HG03175 (cell line): Measurements from ENCODE around the gene AUTS2.

ENCODE experiments used
- ATAC-seq: cut with Tn5 transposase; IDR thresholded peaks from one replicate; pipeline ENCODE4 v1.9.1; 2021; ENCODE audit warnings: mild to moderate bottlenecking, moderate library complexity; ENCODE audit not compliant: unreplicated experiment

The AUTS2 gene

GRCh38 chr7:69957661-69958060, 359.4 kb downstream of the AUTS2 start:
- no peak for ATAC-seq

GRCh38 chr7:69959789-69960499, 361.7 kb downstream of the AUTS2 start:
- no peak for ATAC-seq

- no peak for ATAC-seq
Measured at GRCh38 chr7:69961436-69961835, 363.2 kb downstream of the AUTS2 start.

GRCh38 chr7:69962186-69963065, 364.2 kb downstream of the AUTS2 start:
- ATAC-seq = no peak

GRCh38 chr7:69963393-69963792, 365.1 kb downstream of the AUTS2 start:
- no peak for ATAC-seq

GRCh38 chr7:69966766-69967591, 368.7 kb downstream of the AUTS2 start:
- no peak for ATAC-seq

GRCh38 chr7:69967689-69968450, 369.6 kb downstream of the AUTS2 start:
- no peak for ATAC-seq

- ATAC-seq = no peak
Measured at GRCh38 chr7:69968969-69969556, 370.8 kb downstream of the AUTS2 start.

- no peak for ATAC-seq
Measured at GRCh38 chr7:69981646-69982045, 383.4 kb downstream of the AUTS2 start.

GRCh38 chr7:69982197-69982596, 383.9 kb downstream of the AUTS2 start:
- no peak for ATAC-seq

- ATAC-seq = no peak
Measured at GRCh38 chr7:69989551-69989950, 391.3 kb downstream of the AUTS2 start.

- no peak for ATAC-seq
Measured at GRCh38 chr7:69992938-69993337, 394.7 kb downstream of the AUTS2 start.

- ATAC-seq = no peak
Measured at GRCh38 chr7:69994218-69994617, 395.9 kb downstream of the AUTS2 start.

- ATAC-seq = no peak
Measured at GRCh38 chr7:69994886-69995542, 396.7 kb downstream of the AUTS2 start.

GRCh38 chr7:69996121-69996520, 397.8 kb downstream of the AUTS2 start:
- ATAC-seq = no peak

GRCh38 chr7:70000737-70001348, 402.6 kb downstream of the AUTS2 start:
- no peak for ATAC-seq

- ATAC-seq = no peak
Measured at GRCh38 chr7:70005480-70005879, 407.2 kb downstream of the AUTS2 start.

GRCh38 chr7:70005891-70006260, 407.6 kb downstream of the AUTS2 start:
- ATAC-seq = no peak

- no peak for ATAC-seq
Measured at GRCh38 chr7:70006261-70006920, 408.1 kb downstream of the AUTS2 start.
